CD4-positive, alpha-beta T cell treated with Interleukin-1 beta for 1 hour (primary cell): ENCODE results near the gene PRAMEF27.
"Not testable (repeated sequence)": the region's sequence is repeated elsewhere in the genome, so short reads cannot be mapped to it uniquely, and the experiment has no call there.

ENCODE experiments used
- DNase-seq, 2 donors: peaks; one replicate each; pipeline ENCODE4 v3.0.0-alpha.2; 2020 to 2022

Gene PRAMEF27

DNA sequence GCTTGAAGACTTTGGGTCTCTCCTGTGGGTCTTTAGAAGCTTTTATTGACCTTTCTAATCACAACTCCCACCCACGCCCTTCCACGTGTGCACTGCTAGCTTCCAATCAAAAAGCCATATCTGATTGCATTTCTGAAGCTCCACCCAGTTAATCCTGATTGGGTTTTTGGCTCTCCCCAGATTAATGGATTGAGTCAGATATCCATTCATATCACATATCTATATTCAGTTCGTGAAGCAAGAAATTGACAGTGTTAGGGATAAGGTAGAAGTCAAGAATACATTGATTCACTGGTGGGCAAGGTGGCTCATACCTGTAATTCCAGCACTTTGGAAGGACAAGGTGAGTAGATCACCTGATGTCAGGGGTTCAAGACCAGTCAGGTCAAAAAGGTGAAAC, at the start of gene PRAMEF27:
Gene PRAMEF27, minus strand, starts transcription at position 101 of the 400 bp plus-strand sequence. CDS start 2,916 bp downstream, outside the sequence.
- DNase-seq: not testable (repeated sequence)

DNA sequence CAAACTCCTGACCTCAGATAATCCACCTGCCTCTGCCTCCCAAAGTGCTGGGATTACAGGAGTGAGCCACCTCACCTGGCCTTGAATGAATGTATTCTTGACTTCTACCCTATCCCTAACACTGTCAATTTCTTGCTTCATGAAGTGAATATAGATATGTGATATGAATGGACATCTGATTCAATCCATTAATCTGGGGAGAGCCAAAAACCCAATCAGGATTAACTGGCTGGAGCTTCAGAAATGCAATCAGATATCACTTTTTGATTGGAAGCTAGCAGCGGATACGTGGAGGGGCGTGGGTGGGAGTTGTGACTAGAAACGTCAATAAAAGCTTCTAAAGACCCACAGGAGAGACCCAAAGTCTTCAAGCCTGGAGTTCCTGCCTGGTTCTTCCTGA, 14.1 kb upstream of the PRAMEF27 start, which contains the start of gene PRAMEF25:
Gene PRAMEF25, plus strand, starts transcription at position 301 of the 400 bp plus-strand sequence. CDS start 2,920 bp downstream, outside the sequence.
- DNase-seq: not testable (repeated sequence)

DNA sequence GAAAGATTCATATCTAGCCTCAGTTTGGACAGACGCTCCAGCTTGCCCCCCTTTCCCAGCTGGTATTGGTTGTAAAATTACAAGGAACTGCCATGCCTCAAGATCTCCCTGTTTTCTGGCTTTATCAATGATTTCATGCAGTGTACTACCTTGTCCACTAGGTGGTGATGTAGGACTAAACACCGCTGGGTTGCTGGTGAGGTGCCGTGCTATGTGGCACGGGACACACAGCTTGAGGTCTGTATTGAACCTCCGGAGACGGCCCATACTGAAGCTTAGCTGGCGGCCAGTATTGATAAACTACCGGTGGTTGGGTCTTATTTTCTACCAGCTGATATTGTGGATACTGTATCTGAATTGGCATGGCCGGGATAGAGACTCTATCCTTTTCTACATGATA, 36.5 kb downstream of the PRAMEF27 start:
- not testable (repeated sequence) for DNase-seq

- DNase-seq: not testable (repeated sequence)
Observed at GRCh38 chr1:13011932-13012331, 44.4 kb downstream of the PRAMEF27 start.

DNA sequence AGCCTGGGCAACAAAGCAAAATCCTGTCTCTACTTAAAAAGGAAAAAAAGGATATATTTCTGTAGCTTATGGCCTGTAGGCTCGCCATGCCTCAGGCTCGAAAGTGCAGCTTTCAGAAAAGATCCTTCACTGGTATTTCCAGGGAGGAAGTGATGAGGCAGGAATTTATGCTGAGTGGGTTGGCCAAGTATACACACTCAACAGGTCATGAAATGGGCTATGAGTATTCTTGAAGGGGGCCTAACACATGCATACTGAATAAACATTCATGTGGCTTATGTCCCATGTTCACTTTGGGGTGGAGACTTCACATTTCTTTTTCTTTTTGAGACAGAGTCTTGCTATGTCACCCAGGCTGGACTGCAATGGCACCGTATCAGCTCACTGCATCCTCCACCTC, 47.0 kb downstream of the PRAMEF27 start:
- not testable (repeated sequence) for DNase-seq

- DNase-seq: not testable (repeated sequence)
Observed at GRCh38 chr1:13005732-13006131, 50.6 kb downstream of the PRAMEF27 start.
